Measurements from ENCODE around the gene CIT.

GRCh38 chr12:119783787-119784186 lies 93.3 kb downstream of the CIT start:
- TF ChIP-seq POLR2A (IDR thresholded peaks at IDR 0.05; ENCODE audit: low read depth, low read length) (no peak), TAF1 (IDR thresholded peaks at IDR 0.05; ENCODE audit: low read depth, low read length) (no peak), POLR2AphosphoS5 (IDR thresholded peaks at IDR 0.05; ENCODE audit: low read depth, low read length) (no peak), POU2F2 (IDR thresholded peaks at IDR 0.05; ENCODE audit: low read depth, low read length) (no peak), SPI1 (IDR thresholded peaks at IDR 0.05; ENCODE audit: low read depth, low read length) (no peak), PAX5 (IDR thresholded peaks at IDR 0.05; ENCODE audit: insufficient read depth, low read length, severe bottlenecking) (no peak)

All from GM12891 (cell line).